GM10248 (cell line): Measurements from ENCODE around the gene ALOX12B.

Experiments used
- CTCF ChIA-PET: fragments of 300-600 bp; sonication (Branson Sonifier 250); formaldehyde crosslinking; extraction: SDS; loops from one replicate; lab custom pipeline; 2021; ENCODE audit warnings: antibody characterized with exemption; lab: Yijun Ruan, JAX
- POLR2A ChIA-PET: fragments of 350-650 bp; sonication (Branson Sonifier 250); formaldehyde crosslinking; extraction: SDS; loops from one replicate; lab custom pipeline; 2020; ENCODE audit warnings: antibody characterized with exemption; lab: Yijun Ruan, JAX
- DNase-seq: peaks from one replicate; pipeline ENCODE4 v3.0.0; 2012; ENCODE audit errors: extremely low spot score
- TF ChIP-seq, protein P1 (sequence below): IDR thresholded peaks from 2 replicates; pipeline ENCODE4 v1.5.1; 2012; ENCODE audit warnings: mild to moderate bottlenecking, low read depth; ENCODE audit errors: extremely low read depth, missing control alignments, control extremely low read depth

Gene ALOX12B

DNA sequence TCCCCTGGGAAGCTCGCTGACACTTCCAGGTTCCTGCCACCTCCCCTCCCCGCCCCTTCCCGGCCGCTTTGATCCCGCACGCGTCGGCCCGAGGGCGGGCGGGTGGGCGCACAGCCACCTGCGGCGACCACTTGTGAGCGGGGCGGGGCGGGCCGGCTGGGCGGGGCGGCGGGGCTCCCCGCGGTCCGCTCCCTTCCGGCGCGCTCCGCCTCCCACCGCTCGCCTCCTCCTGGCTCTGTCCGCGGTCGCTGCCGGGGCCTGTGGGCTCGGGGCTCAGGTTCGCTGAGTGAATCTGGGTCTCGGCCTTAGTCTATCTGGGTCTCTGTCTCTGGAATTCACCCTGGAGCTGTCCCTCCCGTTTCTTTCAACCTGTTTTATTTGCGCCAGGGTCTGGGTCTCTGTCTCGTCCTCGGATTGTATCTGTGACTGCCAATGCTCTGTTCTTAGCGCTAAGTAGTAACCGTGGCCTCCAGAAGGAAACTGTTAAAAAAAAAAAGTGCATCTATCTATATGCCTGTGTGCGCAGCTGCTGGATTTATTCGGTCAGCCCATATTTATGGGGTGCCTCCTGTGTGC, 39.1 kb upstream of the ALOX12B start:
- TF ChIP-seq, protein P1, sequence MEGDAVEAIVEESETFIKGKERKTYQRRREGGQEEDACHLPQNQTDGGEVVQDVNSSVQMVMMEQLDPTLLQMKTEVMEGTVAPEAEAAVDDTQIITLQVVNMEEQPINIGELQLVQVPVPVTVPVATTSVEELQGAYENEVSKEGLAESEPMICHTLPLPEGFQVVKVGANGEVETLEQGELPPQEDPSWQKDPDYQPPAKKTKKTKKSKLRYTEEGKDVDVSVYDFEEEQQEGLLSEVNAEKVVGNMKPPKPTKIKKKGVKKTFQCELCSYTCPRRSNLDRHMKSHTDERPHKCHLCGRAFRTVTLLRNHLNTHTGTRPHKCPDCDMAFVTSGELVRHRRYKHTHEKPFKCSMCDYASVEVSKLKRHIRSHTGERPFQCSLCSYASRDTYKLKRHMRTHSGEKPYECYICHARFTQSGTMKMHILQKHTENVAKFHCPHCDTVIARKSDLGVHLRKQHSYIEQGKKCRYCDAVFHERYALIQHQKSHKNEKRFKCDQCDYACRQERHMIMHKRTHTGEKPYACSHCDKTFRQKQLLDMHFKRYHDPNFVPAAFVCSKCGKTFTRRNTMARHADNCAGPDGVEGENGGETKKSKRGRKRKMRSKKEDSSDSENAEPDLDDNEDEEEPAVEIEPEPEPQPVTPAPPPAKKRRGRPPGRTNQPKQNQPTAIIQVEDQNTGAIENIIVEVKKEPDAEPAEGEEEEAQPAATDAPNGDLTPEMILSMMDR = no peak
- ChIA-PET POLR2A (interaction anchor here (1.7 to 2.1 kb wide), 2 partner anchors 12 to 47 kb away, joined by 5 to 6 read pairs; no protein-coding TSS in a partner anchor), CTCF (interaction anchor here (1.0 to 6.8 kb wide), 4 partner anchors 13 to 62 kb away, joined by 3 to 50 read pairs (median 4); no protein-coding TSS in a partner anchor)
- DNase-seq = peak; percentile 75

DNA sequence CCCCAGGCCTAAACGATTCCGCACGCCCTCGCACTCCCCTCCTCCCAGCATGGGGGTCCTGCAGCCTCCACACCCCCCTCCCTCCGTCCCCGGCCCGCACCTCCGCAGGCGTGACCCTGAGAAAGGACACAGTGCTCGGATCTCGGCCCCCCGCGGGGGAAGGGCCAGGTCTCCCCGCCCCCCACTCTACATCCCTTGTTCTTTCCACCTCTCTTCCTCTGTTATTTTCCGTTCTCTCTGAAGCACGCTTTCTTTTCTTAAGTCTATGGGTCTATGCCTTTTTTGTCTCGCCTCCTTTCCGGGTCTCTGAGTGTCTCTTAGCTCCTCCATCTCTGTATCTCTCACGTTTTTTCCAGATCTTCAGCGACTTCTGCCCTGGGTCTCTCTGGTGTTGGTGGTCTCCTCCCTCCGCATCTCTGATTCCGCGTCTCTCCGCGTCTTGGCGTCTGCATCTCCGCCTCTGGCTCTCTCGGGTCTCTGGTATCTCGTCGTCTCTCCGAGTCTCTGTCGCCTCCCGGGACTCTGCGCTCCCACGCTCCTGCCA, 38.5 kb upstream of the ALOX12B start:
- no peak for DNase-seq
- ChIA-PET CTCF (interaction anchor here (1.0 to 6.8 kb wide), 4 partner anchors 13 to 62 kb away, joined by 3 to 50 read pairs (median 4); no protein-coding TSS in a partner anchor), POLR2A (interaction anchor here (1.7 to 2.1 kb wide), 2 partner anchors 13 to 47 kb away, joined by 5 to 6 read pairs; no protein-coding TSS in a partner anchor)
- TF ChIP-seq, protein P1 = no peak

DNA sequence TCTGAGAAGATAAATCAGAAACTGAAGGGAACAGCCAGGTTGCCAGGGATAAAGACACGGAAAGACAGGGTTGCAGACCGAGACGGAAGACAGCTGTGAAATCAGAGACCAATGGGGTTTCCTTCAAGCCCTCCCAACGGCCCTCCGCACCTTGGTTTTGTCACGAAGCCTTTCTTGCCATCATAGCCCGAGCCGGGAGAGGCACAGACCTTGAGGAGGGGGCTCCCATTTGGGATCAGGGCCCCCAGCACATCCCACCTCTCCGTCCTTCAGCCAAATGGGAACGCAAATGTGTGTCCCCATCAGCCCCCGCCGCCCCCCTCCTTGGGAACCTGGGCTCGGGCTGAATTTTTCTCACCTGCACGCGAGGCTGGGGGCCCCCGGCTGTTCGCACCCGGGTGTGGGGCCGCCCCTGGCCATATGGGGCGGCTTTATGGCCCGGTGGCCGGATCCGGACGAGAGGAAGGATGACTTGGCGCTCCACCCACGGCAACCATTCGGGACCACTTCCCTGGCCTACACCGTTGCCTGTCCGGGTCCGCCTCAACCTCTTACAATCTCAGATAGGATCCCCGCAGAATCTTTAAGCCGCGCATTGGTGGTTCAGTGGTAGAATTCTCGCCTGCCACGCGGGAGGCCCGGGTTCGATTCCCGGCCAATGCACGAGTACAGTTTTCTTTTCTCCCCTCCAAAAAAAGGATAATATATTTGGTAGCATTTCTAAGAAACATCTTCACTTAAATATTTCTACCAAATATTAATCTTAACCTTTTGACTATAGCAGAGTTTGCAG, 37.8 kb upstream of the ALOX12B start:
- peak; percentile 80 for DNase-seq
- CTCF ChIA-PET = interaction anchor here (1.0 to 3.8 kb wide), 5 partner anchors 13 to 258 kb away, joined by 3 to 43 read pairs (median 3); partner anchors contain the start of gene BORCS6
- TF ChIP-seq, protein P1 = no peak
- POLR2A ChIA-PET = interaction anchor here (0.6 to 2.1 kb wide), 2 partner anchors 47 to 48 kb away, joined by 3 to 5 read pairs; no protein-coding TSS in a partner anchor

DNA sequence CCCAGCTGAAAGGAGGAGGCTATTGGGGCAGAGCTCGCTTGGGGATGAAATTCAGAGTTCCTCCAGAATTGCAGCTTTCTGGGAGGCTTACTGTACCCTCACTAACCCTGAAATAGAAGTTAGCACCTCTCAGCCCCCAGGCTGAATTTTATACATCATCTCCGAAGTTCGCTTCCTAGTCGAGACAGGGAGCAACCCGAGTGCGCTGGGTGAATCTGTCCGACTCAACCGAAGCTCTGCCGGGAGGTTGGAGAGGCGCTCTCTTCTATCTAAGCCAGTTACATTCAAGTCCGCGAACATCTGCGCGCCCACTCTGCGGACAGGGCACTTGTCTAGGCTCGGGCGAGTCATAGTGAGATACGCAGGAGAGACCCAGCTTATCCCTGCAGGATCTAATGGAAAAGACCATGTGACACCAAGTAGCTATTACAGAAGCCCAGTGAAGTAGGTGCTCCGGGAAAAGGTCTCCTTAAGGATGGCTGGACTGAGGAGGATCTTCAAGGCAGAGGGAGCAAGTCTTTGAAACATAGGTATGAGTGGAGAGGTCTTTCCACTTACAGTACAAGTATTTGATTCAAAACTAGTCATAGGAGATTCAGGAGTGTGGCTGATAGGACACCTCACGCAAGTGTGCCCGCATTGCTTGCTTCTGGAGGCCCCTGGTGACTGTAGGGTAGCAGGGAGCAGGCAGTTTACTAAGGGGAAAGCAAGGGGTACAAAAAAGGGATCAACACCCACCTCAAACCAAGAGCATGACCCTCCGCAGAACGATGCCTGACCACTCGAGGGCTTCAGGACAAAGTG, 37.0 kb upstream of the ALOX12B start:
- TF ChIP-seq, protein P1 = no peak
- no peak for DNase-seq
- CTCF ChIA-PET = interaction anchor here (1.0 to 3.8 kb wide), 9 partner anchors 11 to 259 kb away, joined by 3 to 43 read pairs (median 3); partner anchors contain the start of genes BORCS6 and PFAS
- POLR2A ChIA-PET = interaction anchor here (0.6 to 1.2 kb wide), 9 partner anchors 17 to 733 kb away, joined by 3 to 5 read pairs (median 3); partner anchors contain the start of gene PER1

DNA sequence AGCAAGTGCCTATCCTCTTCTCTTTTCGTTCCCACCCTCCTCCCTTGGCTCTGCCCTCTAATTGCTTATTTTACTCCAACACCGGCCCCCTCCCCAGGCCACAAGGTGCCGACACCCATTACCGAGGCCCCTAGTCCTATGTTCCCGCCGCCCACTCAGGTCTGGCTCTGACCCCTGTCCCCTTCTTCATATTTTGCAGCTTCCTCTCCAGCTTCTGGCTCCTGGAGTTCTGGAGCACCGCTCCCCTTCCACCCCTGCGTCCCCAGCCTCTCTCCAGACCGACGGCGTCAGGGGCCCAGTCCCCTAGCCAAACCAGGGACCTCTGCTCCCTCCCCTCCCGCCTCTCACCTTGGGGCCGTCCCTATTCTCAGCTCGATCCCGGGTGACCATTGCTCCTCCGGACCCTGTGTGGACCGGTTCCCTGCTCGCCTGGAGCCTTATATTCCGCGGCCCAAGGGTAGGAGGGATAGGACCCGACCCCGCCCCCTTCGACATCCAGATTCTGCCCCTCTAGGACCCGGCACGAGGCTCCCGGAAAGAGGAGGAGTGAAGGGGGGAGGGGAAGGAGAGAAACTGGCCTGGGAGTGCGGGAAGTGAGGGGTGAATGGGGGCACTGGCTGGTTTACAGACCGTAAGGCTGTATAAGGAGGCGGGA, 36.3 kb upstream of the ALOX12B start, which contains the start of gene HES7:
TSS of gene HES7 (minus strand) at position 412 of the 655 bp plus-strand sequence. CDS start at position 390, 22 bp downstream.
- CTCF ChIA-PET = interaction anchor here (1.0 to 3.8 kb wide), 10 partner anchors 11 to 260 kb away, joined by 3 to 43 read pairs (median 3); partner anchors contain the start of genes BORCS6 and PFAS
- DNase-seq = no peak
- POLR2A ChIA-PET = interaction anchor here (0.6 to 1.2 kb wide), 8 partner anchors 18 to 734 kb away, joined by 3 to 5 read pairs (median 4); partner anchors contain the start of gene PER1
- TF ChIP-seq, protein P1 = no peak
